HCT116 (cell line): ENCODE results near the gene SMCO4. TPM values are rescaled to one million over a fixed set of nuclear protein-coding genes. Genes with fewer than 3 reads are reported as not detected.
"Not testable (repeated sequence)": the region's sequence is repeated elsewhere in the genome, so short reads cannot be mapped to it uniquely, and the experiment has no call there.

Source experiments
- ATAC-seq: fragments of 200-7000 bp; cut with Tn5 transposase; 2 replicates; pipeline ENCODE4 v1.9.1; 2020; ENCODE audit warnings: mild to moderate bottlenecking, moderate library complexity
- BruUV-seq: library from RNA; stranded (reverse); fragments of 400-500 nt; replicated peaks from 2 replicates; lab custom pipeline; 2021; lab: Mats Ljungman, UMichigan
- CTCF ChIA-PET: fragments of 300-600 bp; sonication (Branson Sonifier 250); formaldehyde crosslinking; loops from one replicate; lab custom pipeline; 2021; ENCODE audit warnings: antibody characterized with exemption; lab: Charles Lee
- POLR2A ChIA-PET: fragments of 300-600, 350-600 bp; sonication (Branson Sonifier 250); formaldehyde crosslinking; loops from one replicate; lab custom pipeline; 2021; ENCODE audit warnings: antibody characterized with exemption; lab: Charles Lee
- RAD21 ChIA-PET, 2 experiments: fragments of 300-600 bp; sonication (Branson Sonifier 250); formaldehyde crosslinking; loops; one replicate each; lab custom pipeline; 2023; ENCODE audit warnings: low total read pairs in 2 of 2; ENCODE audit not compliant: uncharacterized antibody in 2 of 2, unreplicated experiment in 2 of 2, low non-redundant PET in 1 of 2; lab: Charles Lee
- DNase-seq: peaks from one replicate; pipeline ENCODE4 v3.0.0-alpha.2; 2010; ENCODE audit warnings: low read depth, low spot score
- H2AFZ ChIP-seq: fragments of 200-600 bp; shearing (Covaris generic), sonication (generic); 2 replicates; pipeline ENCODE4 v1.6.1; 2017; ENCODE audit warnings: low read depth, mixed run types, mixed read lengths, antibody characterized with exemption, low read length; ENCODE audit not compliant: poor library complexity, severe bottlenecking
- H3K27ac ChIP-seq: 2 replicates; pipeline ENCODE4 v1.5.1; 2012; ENCODE audit warnings: low read depth, low read length
- H3K27me3 ChIP-seq: fragments of 200-600 bp; sonication (generic); 2 replicates; pipeline ENCODE4 v1.6.1; 2016; ENCODE audit warnings: mixed run types, low read length, mixed read lengths; ENCODE audit not compliant: insufficient read depth
- H3K36me3 ChIP-seq, 2 experiments: fragments of 200-500 bp in 1 of 2; fragments of 200-600 bp in 1 of 2; sonication (Bioruptor generic) in 1 of 2; sonication (generic) in 1 of 2; 2 replicates each; pipeline versions ENCODE4 v1.5.1 to v1.6.1; 2014 to 2016; ENCODE audit warnings: low read length in 2 of 2, inconsistent platforms in 1 of 2, mixed read lengths in 1 of 2, mixed run types in 1 of 2; ENCODE audit not compliant: insufficient read depth in 2 of 2, control insufficient read depth in 1 of 2
- H3K4me1 ChIP-seq, 2 experiments: fragments of 200-600 bp in 1 of 2; sonication (generic) in 1 of 2; 2 replicates each; pipeline versions ENCODE4 v1.5.1 to v1.6.1; 2012 to 2017; ENCODE audit warnings: low read length in 2 of 2, inconsistent platforms in 1 of 2, mild to moderate bottlenecking in 1 of 2, mixed read lengths in 1 of 2, mixed run types in 1 of 2, moderate library complexity in 1 of 2; ENCODE audit not compliant: insufficient read depth in 2 of 2, control insufficient read depth in 1 of 2
- H3K4me2 ChIP-seq: fragments of 200-600 bp; sonication (generic); 2 replicates; pipeline ENCODE4 v1.6.1; 2017; ENCODE audit warnings: mixed run types, low read length, mixed read lengths
- H3K4me3 ChIP-seq, 2 experiments: fragments of 200-600 bp in 1 of 2; sonication (generic) in 1 of 2; replicated peaks in 1 of 2; 2 replicates each; pipeline ENCODE4 v1.5.1; 2011 to 2016; ENCODE audit warnings: low read length in 2 of 2, control low read depth in 1 of 2, low read depth in 1 of 2, mild to moderate bottlenecking in 1 of 2, mixed read lengths in 1 of 2, mixed run types in 1 of 2
- H3K79me2 ChIP-seq: fragments of 200-600 bp; sonication (generic); 2 replicates; pipeline ENCODE4 v1.6.1; 2017; ENCODE audit warnings: mild to moderate bottlenecking, mixed run types, low read length, moderate library complexity, mixed read lengths; ENCODE audit not compliant: insufficient read depth
- H3K9ac ChIP-seq: fragments of 200-600 bp; sonication (generic); 2 replicates; pipeline ENCODE4 v1.6.1; 2016; ENCODE audit warnings: low read length, mixed read lengths
- H3K9me2 ChIP-seq: fragments of 200-600 bp; sonication (generic), shearing (Covaris generic); 2 replicates; pipeline ENCODE4 v1.6.1; 2017; ENCODE audit warnings: mixed run types, mild to moderate bottlenecking, moderate library complexity; ENCODE audit not compliant: insufficient read depth
- H3K9me3 ChIP-seq, 2 experiments: fragments of 200-500 bp in 1 of 2; fragments of 200-600 bp in 1 of 2; sonication (Bioruptor generic) in 1 of 2; sonication (generic) in 1 of 2; 2 replicates each; pipeline ENCODE4 v1.6.1; 2014 to 2017; ENCODE audit warnings: low read length in 2 of 2, mixed read lengths in 2 of 2, inconsistent platforms in 1 of 2, low read depth in 1 of 2, mild to moderate bottlenecking in 1 of 2, mixed run types in 1 of 2, moderate library complexity in 1 of 2; ENCODE audit not compliant: control insufficient read depth in 1 of 2, insufficient read depth in 1 of 2
- H4K20me1 ChIP-seq: fragments of 200-600 bp; sonication (generic), shearing (Covaris generic); 2 replicates; pipeline ENCODE4 v1.6.1; 2017; ENCODE audit warnings: mixed run types, mild to moderate bottlenecking, moderate library complexity; ENCODE audit not compliant: insufficient read depth
- CBX3 ChIP-seq: IDR thresholded peaks from 2 replicates; pipeline ENCODE4 v1.6.1; 2012; ENCODE audit warnings: low read depth
- EZH2 ChIP-seq: fragments of 200-600 bp; sonication (generic); IDR thresholded peaks from 2 replicates; pipeline ENCODE4 v1.6.1; 2017; ENCODE audit warnings: antibody characterized with exemption, mixed run types
- POLR2A ChIP-seq: IDR thresholded peaks from 2 replicates; pipeline ENCODE4 v1.7.0; 2011; ENCODE audit warnings: borderline replicate concordance; ENCODE audit not compliant: insufficient read depth, insufficient read length; ENCODE audit errors: extremely low read depth
- RAD21 ChIP-seq: IDR thresholded peaks from 2 replicates; pipeline ENCODE4 v1.6.1; 2012; ENCODE audit warnings: low read depth, mild to moderate bottlenecking
- SIN3A ChIP-seq: IDR thresholded peaks from 2 replicates; pipeline ENCODE4 v1.6.1; 2012; ENCODE audit warnings: low read depth
- TCF7L2 ChIP-seq: IDR thresholded peaks from 2 replicates; pipeline ENCODE4 v1.7.0; 2011; ENCODE audit warnings: borderline replicate concordance, inconsistent platforms; ENCODE audit not compliant: insufficient read depth, insufficient read length; ENCODE audit errors: extremely low read depth
- YY1 ChIP-seq: IDR thresholded peaks from 2 replicates; pipeline ENCODE4 v1.6.1; 2011; ENCODE audit warnings: low read length, low read depth, moderate library complexity, mild to moderate bottlenecking; ENCODE audit not compliant: insufficient replicate concordance; ENCODE audit errors: extremely low read depth
- intact Hi-C: fragments of 100-400 bp; cut with micrococcal nuclease; formaldehyde crosslinking; loops from 2 replicates; pipeline ENCODE4 v1.10.0; 2022
- total RNA-seq: library from RNA; stranded (reverse); gene quantifications from one replicate; pipeline ENCODE4 v1.2.1, GENCODE V29; 2021; ENCODE audit not compliant: unreplicated experiment
- TF ChIP-seq, protein P1 (sequence below): IDR thresholded peaks from 2 replicates; pipeline ENCODE4 v1.6.1; 2012; ENCODE audit warnings: low read depth
- TF ChIP-seq, protein P2 (sequence below), 3 experiments: fragments of 200-600 bp in 1 of 3; sonication (generic) in 1 of 3; IDR thresholded peaks in 2 of 3; conservative IDR thresholded peaks in 1 of 3; 2 replicates each; pipeline ENCODE4 v1.5.1; 2012 to 2017; ENCODE audit warnings: low read depth in 2 of 3, low read length in 2 of 3, antibody characterized with exemption in 1 of 3, borderline replicate concordance in 1 of 3, control low read depth in 1 of 3, mild to moderate bottlenecking in 1 of 3, mixed read lengths in 1 of 3, mixed run types in 1 of 3, moderate library complexity in 1 of 3; ENCODE audit not compliant: insufficient read depth in 1 of 3

The SMCO4 gene
- total RNA-seq, 1 experiment from 2014 or later: 23.1 TPM

DNA sequence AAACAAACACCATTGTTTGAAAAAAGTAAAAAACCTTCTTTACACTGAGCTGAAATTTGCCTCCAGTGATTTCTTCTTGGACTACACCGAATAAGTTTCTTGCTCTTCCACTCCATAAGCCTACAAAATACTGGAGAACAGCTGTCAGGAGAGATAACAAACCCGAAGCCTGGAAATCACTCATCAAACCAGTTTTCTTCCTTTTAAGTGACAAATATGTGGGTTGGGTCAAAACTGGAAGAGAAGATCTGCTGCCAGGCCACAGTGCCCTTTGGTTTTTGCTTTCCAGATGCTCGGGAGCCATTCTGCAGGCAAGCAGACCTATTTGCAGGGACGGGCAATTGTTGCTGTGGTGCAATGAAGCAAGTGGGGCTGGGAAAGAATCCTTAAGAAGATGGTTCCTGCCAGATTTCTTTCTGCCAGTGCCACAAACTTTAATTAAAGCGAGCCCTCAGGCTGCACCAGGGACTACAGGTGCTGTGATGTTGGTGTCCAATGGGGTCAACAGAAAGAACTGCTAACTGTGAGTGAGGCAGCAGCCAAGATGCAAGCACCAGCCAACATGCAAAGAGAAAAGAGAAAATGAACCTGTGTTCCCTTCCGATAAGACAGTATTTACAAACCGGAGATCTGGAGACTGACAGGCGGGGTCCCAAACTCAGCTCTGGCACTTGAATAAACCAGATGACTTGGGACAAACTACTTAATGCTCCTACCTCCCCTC lies 44.8 kb upstream of the SMCO4 start (continued):
- TF ChIP-seq, protein P1, sequence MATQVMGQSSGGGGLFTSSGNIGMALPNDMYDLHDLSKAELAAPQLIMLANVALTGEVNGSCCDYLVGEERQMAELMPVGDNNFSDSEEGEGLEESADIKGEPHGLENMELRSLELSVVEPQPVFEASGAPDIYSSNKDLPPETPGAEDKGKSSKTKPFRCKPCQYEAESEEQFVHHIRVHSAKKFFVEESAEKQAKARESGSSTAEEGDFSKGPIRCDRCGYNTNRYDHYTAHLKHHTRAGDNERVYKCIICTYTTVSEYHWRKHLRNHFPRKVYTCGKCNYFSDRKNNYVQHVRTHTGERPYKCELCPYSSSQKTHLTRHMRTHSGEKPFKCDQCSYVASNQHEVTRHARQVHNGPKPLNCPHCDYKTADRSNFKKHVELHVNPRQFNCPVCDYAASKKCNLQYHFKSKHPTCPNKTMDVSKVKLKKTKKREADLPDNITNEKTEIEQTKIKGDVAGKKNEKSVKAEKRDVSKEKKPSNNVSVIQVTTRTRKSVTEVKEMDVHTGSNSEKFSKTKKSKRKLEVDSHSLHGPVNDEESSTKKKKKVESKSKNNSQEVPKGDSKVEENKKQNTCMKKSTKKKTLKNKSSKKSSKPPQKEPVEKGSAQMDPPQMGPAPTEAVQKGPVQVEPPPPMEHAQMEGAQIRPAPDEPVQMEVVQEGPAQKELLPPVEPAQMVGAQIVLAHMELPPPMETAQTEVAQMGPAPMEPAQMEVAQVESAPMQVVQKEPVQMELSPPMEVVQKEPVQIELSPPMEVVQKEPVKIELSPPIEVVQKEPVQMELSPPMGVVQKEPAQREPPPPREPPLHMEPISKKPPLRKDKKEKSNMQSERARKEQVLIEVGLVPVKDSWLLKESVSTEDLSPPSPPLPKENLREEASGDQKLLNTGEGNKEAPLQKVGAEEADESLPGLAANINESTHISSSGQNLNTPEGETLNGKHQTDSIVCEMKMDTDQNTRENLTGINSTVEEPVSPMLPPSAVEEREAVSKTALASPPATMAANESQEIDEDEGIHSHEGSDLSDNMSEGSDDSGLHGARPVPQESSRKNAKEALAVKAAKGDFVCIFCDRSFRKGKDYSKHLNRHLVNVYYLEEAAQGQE: no peak
- TF ChIP-seq POLR2A: no peak
- TF ChIP-seq EZH2: no peak
- TF ChIP-seq, protein P2, sequence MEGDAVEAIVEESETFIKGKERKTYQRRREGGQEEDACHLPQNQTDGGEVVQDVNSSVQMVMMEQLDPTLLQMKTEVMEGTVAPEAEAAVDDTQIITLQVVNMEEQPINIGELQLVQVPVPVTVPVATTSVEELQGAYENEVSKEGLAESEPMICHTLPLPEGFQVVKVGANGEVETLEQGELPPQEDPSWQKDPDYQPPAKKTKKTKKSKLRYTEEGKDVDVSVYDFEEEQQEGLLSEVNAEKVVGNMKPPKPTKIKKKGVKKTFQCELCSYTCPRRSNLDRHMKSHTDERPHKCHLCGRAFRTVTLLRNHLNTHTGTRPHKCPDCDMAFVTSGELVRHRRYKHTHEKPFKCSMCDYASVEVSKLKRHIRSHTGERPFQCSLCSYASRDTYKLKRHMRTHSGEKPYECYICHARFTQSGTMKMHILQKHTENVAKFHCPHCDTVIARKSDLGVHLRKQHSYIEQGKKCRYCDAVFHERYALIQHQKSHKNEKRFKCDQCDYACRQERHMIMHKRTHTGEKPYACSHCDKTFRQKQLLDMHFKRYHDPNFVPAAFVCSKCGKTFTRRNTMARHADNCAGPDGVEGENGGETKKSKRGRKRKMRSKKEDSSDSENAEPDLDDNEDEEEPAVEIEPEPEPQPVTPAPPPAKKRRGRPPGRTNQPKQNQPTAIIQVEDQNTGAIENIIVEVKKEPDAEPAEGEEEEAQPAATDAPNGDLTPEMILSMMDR (IDR thresholded peaks at IDR 0.05 in 2 of 3, conservative IDR thresholded peaks at IDR 0.05 in 1 of 3; ENCODE audit: borderline replicate concordance in 1 of 3, insufficient read depth in 1 of 3, low read depth in 2 of 3, low read length in 2 of 3): no peak
- no peak for TF ChIP-seq SIN3A
- no peak for TF ChIP-seq RAD21
- TF ChIP-seq CBX3: no peak
- TF ChIP-seq TCF7L2: no peak
- no peak for TF ChIP-seq YY1

DNA sequence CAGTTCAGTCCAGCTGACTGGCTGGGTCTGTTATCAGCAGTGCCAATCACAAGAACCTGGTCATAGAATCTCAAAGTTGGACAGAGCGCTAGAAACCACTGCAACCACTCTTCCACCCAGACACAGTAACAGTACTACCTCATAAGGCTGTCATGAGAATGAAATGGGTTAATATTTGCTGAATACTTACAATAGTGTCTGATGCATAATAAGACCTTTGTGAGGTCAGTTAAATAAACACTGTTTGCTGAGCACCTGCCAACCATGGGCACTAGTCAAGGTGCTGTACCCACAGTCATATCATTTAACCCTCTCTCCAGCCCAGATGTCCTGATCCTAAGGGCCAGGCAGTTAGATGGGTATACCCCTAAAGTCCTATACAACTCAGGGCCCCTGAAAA lies 44.2 kb upstream of the SMCO4 start:
- H3K27ac ChIP-seq, H3K79me2 ChIP-seq, H3K9me3 ChIP-seq, BruUV-seq, H3K9me2 ChIP-seq, H3K4me1 ChIP-seq, H3K4me3 ChIP-seq, POLR2A ChIA-PET, ATAC-seq, DNase-seq, H3K36me3 ChIP-seq, H4K20me1 ChIP-seq, H3K9ac ChIP-seq, CTCF ChIA-PET, intact Hi-C loops, H2AFZ ChIP-seq, H3K27me3 ChIP-seq, H3K4me2 ChIP-seq, RAD21 ChIA-PET: not testable (repeated sequence)
